T-helper 1 cell treated with Interleukin-12 subunit alpha and Interleukin-12 subunit beta and Interleukin-4 antibody, amounts not matched to agents 30 μg/mL and 1 μg/mL, for 36 hours (primary cell): ENCODE data around the gene DNAJA2.
A peak's percentile ranks its signal among the peaks of the same experiment; 100 is the strongest.

Experiments used
- H3K27ac Mint-ChIP-seq: one replicate; pipeline ENCODE4 v1.8.0; 2021; ENCODE audit warnings: mild to moderate bottlenecking, mixed read lengths
- H3K27me3 Mint-ChIP-seq: one replicate; pipeline ENCODE4 v1.8.0; 2021; ENCODE audit warnings: low read depth, mixed read lengths
- H3K36me3 Mint-ChIP-seq: one replicate; pipeline ENCODE4 v1.8.0; 2021; ENCODE audit warnings: low read depth, mixed read lengths
- H3K4me1 Mint-ChIP-seq: one replicate; pipeline ENCODE4 v1.8.0; 2021; ENCODE audit warnings: low read depth, mixed read lengths
- H3K4me3 Mint-ChIP-seq: one replicate; pipeline ENCODE4 v1.8.0; 2021; ENCODE audit warnings: mild to moderate bottlenecking, moderate library complexity, mixed read lengths
- H3K9me3 Mint-ChIP-seq: one replicate; pipeline ENCODE4 v1.8.0; 2021; ENCODE audit warnings: mixed read lengths

DNAJA2 gene

DNA sequence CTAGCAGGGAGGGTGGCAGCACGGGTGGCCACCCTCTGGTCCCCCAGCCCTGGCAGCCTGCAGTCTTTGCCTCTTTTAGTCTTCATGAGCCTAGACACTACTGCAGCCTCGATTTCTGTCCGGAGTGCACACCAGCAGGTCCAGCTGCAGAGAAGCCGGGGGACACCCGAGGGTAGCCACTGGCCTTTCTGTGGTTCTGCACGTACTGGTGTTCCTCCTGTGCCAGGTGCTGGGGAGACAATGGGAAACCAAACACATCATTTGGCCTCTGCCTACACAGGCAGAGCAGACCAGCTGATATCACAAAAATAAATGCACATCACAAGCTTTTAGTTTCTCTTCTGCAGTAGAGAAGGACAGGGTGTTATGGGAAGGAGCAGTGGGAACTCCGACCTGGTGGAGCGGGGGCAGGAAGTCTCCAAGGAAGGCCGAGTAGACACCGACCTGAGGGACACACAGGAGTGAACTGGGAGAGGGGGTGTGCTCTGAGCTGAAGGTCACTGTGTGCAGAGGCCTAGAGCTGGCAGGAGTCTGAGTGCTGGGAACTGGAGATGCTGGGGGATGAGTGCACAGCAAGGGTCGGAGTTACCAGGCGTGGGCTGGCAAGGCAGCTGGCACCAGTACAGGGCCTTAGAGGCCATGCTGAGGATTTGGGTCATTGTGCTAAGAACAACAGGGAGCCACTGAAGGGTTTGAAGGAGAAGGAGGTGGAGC lies 66.3 kb downstream of the DNAJA2 start:
- Mint-ChIP-seq H3K4me1 (peaks cover 20% of the 10 kb centered on the region), H3K27ac (peak overlapping the region; percentile 50), H3K9me3 (no peaks in the 10 kb centered on the region), H3K4me3 (no peak overlapping the region), H3K36me3 (peaks cover 2% of the 10 kb centered on the region), H3K27me3 (no peaks in the 10 kb centered on the region)

DNA sequence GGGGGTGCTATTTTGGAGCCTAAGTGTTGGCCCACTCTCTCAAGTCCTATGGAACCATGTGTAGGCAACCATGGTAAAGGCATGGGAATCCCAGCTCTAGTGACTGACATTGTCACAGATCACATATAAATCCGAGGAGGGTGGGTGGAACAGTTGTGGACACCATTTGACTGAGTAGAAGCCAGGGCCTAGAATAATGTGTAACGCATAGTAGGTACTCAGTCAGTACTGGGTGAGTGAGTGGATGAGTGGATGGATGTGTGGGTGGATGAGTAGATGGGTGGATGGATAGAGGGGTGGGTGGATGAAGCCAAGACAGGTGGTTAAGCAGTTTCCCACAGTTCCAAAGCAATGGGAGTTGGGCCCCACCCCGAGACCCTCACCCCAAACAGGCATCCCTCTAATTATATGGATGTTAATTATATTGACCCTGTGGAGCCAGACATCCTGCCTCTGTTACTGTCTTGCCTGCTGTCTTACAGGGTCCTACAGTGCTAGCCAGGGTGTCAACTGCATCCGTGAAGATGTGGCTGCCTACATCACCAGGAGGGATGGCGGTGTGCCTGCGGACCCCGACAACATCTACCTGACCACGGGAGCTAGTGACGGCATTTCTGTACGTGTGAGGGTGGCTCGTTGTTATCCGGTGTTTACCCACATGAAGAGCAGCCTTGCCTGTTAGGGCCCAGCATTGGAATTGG lies 67.0 kb downstream of the DNAJA2 start:
- Mint-ChIP-seq H3K9me3 (no peaks in the 10 kb centered on the region), H3K4me1 (peaks cover 20% of the 10 kb centered on the region), H3K27me3 (no peaks in the 10 kb centered on the region), H3K36me3 (peaks cover 2% of the 10 kb centered on the region), H3K4me3 (no peak overlapping the region), H3K27ac (no peak overlapping the region)
